ENCODE results near the gene ZFPM1.

The ZFPM1 gene

GRCh38 chr16:88584676-88585075, 131.6 kb downstream of the ZFPM1 start:
- Histone ChIP-seq H3K27ac (ENCODE audit: low read length) (no peak overlapping the region), H3K27me3 (ENCODE audit: low read depth, low read length) (no peaks in the 10 kb centered on the region), H2AFZ (ENCODE audit: low read depth, low read length) (no peak overlapping the region), H3K4me3 (ENCODE audit: low read length) (no peak overlapping the region), H3K9ac (ENCODE audit: low read length) (no peak overlapping the region), H3K36me3 (replicated peaks; ENCODE audit: low read depth, low read length) (peaks cover 50% of the 10 kb centered on the region), H4K20me1 (ENCODE audit: insufficient read depth, low read length) (peaks cover 27% of the 10 kb centered on the region), H3K4me1 (ENCODE audit: low read length) (no peaks in the 10 kb centered on the region), H3K4me2 (ENCODE audit: low read length) (no peak overlapping the region), H3K9me3 (ENCODE audit: insufficient read depth, low read length) (no peaks in the 10 kb centered on the region), H3K79me2 (ENCODE audit: low read length) (peaks cover 70% of the 10 kb centered on the region)
- TF ChIP-seq EZH2phosphoT487 (IDR thresholded peaks at IDR 0.05; ENCODE audit: low read depth) (no peak), CTCF (IDR thresholded peaks at IDR 0.05; ENCODE audit: low read depth, low read length) (no peak)

GRCh38 chr16:88585269-88585668, 132.2 kb downstream of the ZFPM1 start:
- no peaks in the 10 kb centered on the region for H3K9me3 ChIP-seq (ENCODE audit: insufficient read depth, low read length)
- H3K9ac ChIP-seq (ENCODE audit: low read length) = no peak overlapping the region
- H3K79me2 ChIP-seq (ENCODE audit: low read length) = peaks cover 64% of the 10 kb centered on the region
- no peak overlapping the region for H3K27ac ChIP-seq (ENCODE audit: low read length)
- no peak overlapping the region for H3K4me2 ChIP-seq (ENCODE audit: low read length)
- H3K4me1 ChIP-seq (ENCODE audit: low read length) = no peaks in the 10 kb centered on the region
- H3K4me3 ChIP-seq (ENCODE audit: low read length) = no peak overlapping the region
- TF ChIP-seq CTCF (IDR thresholded peaks at IDR 0.05; ENCODE audit: low read depth, low read length) (no peak), EZH2phosphoT487 (IDR thresholded peaks at IDR 0.05; ENCODE audit: low read depth) (no peak)
- peaks cover 26% of the 10 kb centered on the region for H4K20me1 ChIP-seq (ENCODE audit: insufficient read depth, low read length)
- no peaks in the 10 kb centered on the region for H3K27me3 ChIP-seq (ENCODE audit: low read depth, low read length)
- H3K36me3 ChIP-seq (replicated peaks; ENCODE audit: low read depth, low read length) = peaks cover 53% of the 10 kb centered on the region
- no peak overlapping the region for H2AFZ ChIP-seq (ENCODE audit: low read depth, low read length)

GRCh38 chr16:88585927-88586581, 133.0 kb downstream of the ZFPM1 start:
- Histone ChIP-seq H2AFZ (ENCODE audit: low read depth, low read length) (no peak overlapping the region), H3K4me2 (ENCODE audit: low read length) (no peak overlapping the region), H3K36me3 (replicated peaks; ENCODE audit: low read depth, low read length) (peaks cover 53% of the 10 kb centered on the region), H4K20me1 (ENCODE audit: insufficient read depth, low read length) (peaks cover 24% of the 10 kb centered on the region), H3K27me3 (ENCODE audit: low read depth, low read length) (no peaks in the 10 kb centered on the region), H3K4me3 (ENCODE audit: low read length) (no peak overlapping the region), H3K79me2 (ENCODE audit: low read length) (peaks cover 56% of the 10 kb centered on the region), H3K9me3 (ENCODE audit: insufficient read depth, low read length) (no peaks in the 10 kb centered on the region), H3K9ac (ENCODE audit: low read length) (no peak overlapping the region), H3K27ac (ENCODE audit: low read length) (no peak overlapping the region), H3K4me1 (ENCODE audit: low read length) (no peaks in the 10 kb centered on the region)
- TF ChIP-seq EZH2phosphoT487 (IDR thresholded peaks at IDR 0.05; ENCODE audit: low read depth) (no peak), CTCF (IDR thresholded peaks at IDR 0.05; ENCODE audit: low read depth, low read length) (no peak)

All from OCI-LY3 (cell line).